SK-N-SH (cell line): Measurements from ENCODE around the gene PRKX. TPM values are rescaled to one million over a fixed set of nuclear protein-coding genes. Genes with fewer than 3 reads are reported as not detected.

Experiments used
- CTCF ChIA-PET: fragments of 300-600, 350-600 bp; formaldehyde crosslinking; extraction: SDS; loops from one replicate; lab custom pipeline; 2021; lab: Yijun Ruan, JAX
- POLR2A ChIA-PET: fragments of 350-600 bp; sonication (Branson Sonifier 250); formaldehyde crosslinking; extraction: SDS; loops from one replicate; lab custom pipeline; 2020; ENCODE audit warnings: antibody characterized with exemption, inconsistent platforms; lab: Yijun Ruan, JAX
- DNase-seq: peaks from one replicate; pipeline ENCODE4 v3.0.0; 2012
- H2AFZ ChIP-seq: fragments of 200-600 bp; sonication (generic); 2 replicates; pipeline ENCODE4 v1.8.1; 2016; ENCODE audit warnings: antibody characterized with exemption, mild to moderate bottlenecking, low read depth
- H3F3A ChIP-seq: fragments of 200-600 bp; sonication (generic); replicated peaks from 2 replicates; pipeline ENCODE3; 2016; ENCODE audit warnings: antibody characterized with exemption, mild to moderate bottlenecking; ENCODE audit not compliant: insufficient read depth
- H3K27ac ChIP-seq, 2 experiments: fragments of 200-500 bp in 1 of 2; fragments of 200-600 bp in 1 of 2; sonication (Bioruptor generic) in 1 of 2; sonication (generic), shearing (Covaris generic) in 1 of 2; 2 replicates each; pipeline versions ENCODE4 v1.5.1 to v1.6.1; 2014 to 2016; ENCODE audit warnings: low read depth in 2 of 2, inconsistent platforms in 1 of 2, low read length in 1 of 2, mild to moderate bottlenecking in 1 of 2, mixed read lengths in 1 of 2
- H3K27me3 ChIP-seq: fragments of 200-600 bp; sonication (generic), shearing (Covaris generic); 2 replicates; pipeline ENCODE4 v1.6.1; 2016; ENCODE audit warnings: mixed run types; ENCODE audit not compliant: insufficient read depth
- H3K36me3 ChIP-seq, 2 experiments: fragments of 200-500 bp in 1 of 2; fragments of 200-600 bp in 1 of 2; sonication (Bioruptor generic) in 1 of 2; sonication (generic) in 1 of 2; replicated peaks in 1 of 2; 2 replicates each; pipeline versions ENCODE3 to v1.5.1; 2014 to 2016; ENCODE audit warnings: low read length in 1 of 2, mild to moderate bottlenecking in 1 of 2; ENCODE audit not compliant: insufficient read depth in 2 of 2, control insufficient read depth in 1 of 2
- H3K4me1 ChIP-seq, 2 experiments: fragments of 200-500 bp in 1 of 2; fragments of 200-600 bp in 1 of 2; sonication (Bioruptor generic) in 1 of 2; sonication (generic), shearing (Covaris generic) in 1 of 2; 2 replicates each; pipeline versions ENCODE4 v1.5.1 to v1.6.1; 2014 to 2016; ENCODE audit warnings: low read depth in 1 of 2, low read length in 1 of 2, mixed run types in 1 of 2; ENCODE audit not compliant: insufficient read depth in 2 of 2, control insufficient read depth in 1 of 2
- H3K4me2 ChIP-seq: fragments of 200-600 bp; sonication (generic), shearing (Covaris generic); 2 replicates; pipeline ENCODE4 v1.6.1; 2017; ENCODE audit warnings: mixed run types
- H3K4me3 ChIP-seq, 2 experiments: fragments of 200-500 bp in 1 of 2; fragments of 200-600 bp in 1 of 2; sonication (Bioruptor generic) in 1 of 2; sonication (generic), shearing (Covaris generic) in 1 of 2; 2 replicates each; pipeline versions ENCODE4 v1.5.1 to v1.8.1; 2014 to 2016; ENCODE audit warnings: low read depth in 2 of 2, inconsistent platforms in 1 of 2, low read length in 1 of 2, mild to moderate bottlenecking in 1 of 2, mixed read lengths in 1 of 2, moderate library complexity in 1 of 2
- H3K79me2 ChIP-seq: fragments of 200-600 bp; sonication (generic); 2 replicates; pipeline ENCODE4 v1.8.1; 2017; ENCODE audit warnings: mild to moderate bottlenecking; ENCODE audit not compliant: insufficient read depth
- H3K9ac ChIP-seq: fragments of 200-600 bp; sonication (generic); 2 replicates; pipeline ENCODE4 v1.6.1; 2017; ENCODE audit warnings: mixed run types
- H3K9me2 ChIP-seq: fragments of 200-600 bp; sonication (generic); 2 replicates; pipeline ENCODE4 v1.6.1; 2017; ENCODE audit warnings: mixed run types
- H3K9me3 ChIP-seq: fragments of 200-600 bp; sonication (generic); 2 replicates; pipeline ENCODE4 v1.6.1; 2017; ENCODE audit warnings: mixed run types, mild to moderate bottlenecking, moderate library complexity
- H4K20me1 ChIP-seq: fragments of 200-600 bp; sonication (generic); 2 replicates; pipeline ENCODE4 v1.6.1; 2017; ENCODE audit warnings: mild to moderate bottlenecking, mixed run types; ENCODE audit not compliant: insufficient read depth
- CHD2 ChIP-seq: fragments of 150-350 bp; IDR thresholded peaks from 2 replicates; pipeline ENCODE4 v1.6.1; 2018; ENCODE audit warnings: low read length; ENCODE audit not compliant: partially characterized antibody
- EP300 ChIP-seq, 2 experiments: IDR thresholded peaks; 2 replicates each; pipeline versions ENCODE4 v1.4.0 to v1.6.1; 2012; ENCODE audit warnings: borderline replicate concordance in 1 of 2, low read depth in 1 of 2, low read length in 1 of 2
- EZH2phosphoT487 ChIP-seq: fragments of 200-600 bp; sonication (generic); IDR thresholded peaks from 2 replicates; pipeline ENCODE4 v1.6.1; 2017; ENCODE audit warnings: low read depth, mixed run types, mild to moderate bottlenecking, antibody characterized with exemption, moderate library complexity, borderline replicate concordance
- FOSL2 ChIP-seq: IDR thresholded peaks from 2 replicates; pipeline ENCODE4 v1.4.0; 2012; ENCODE audit warnings: low read depth, mild to moderate bottlenecking, moderate library complexity, borderline replicate concordance
- FOXJ3 ChIP-seq: sonication (generic); formaldehyde crosslinking; IDR thresholded peaks from 2 replicates; pipeline ENCODE4 v1.5.1; 2020; ENCODE audit warnings: mild to moderate bottlenecking, missing genetic modification reagents
- GABPA ChIP-seq: IDR thresholded peaks from 2 replicates; pipeline ENCODE4 v1.4.0; 2012; ENCODE audit warnings: low read depth, mild to moderate bottlenecking
- GATA2 ChIP-seq: sonication (generic); formaldehyde crosslinking; IDR thresholded peaks from 2 replicates; pipeline ENCODE4 v1.5.0; 2020; ENCODE audit warnings: mild to moderate bottlenecking, missing genetic modification reagents
- IRF3 ChIP-seq: fragments of 150-350 bp; IDR thresholded peaks from 2 replicates; pipeline ENCODE4 v1.6.1; 2016; ENCODE audit warnings: mild to moderate bottlenecking, low read depth, low read length
- JUND ChIP-seq: IDR thresholded peaks from 2 replicates; pipeline ENCODE4 v1.4.0; 2012
- MXI1 ChIP-seq: IDR thresholded peaks from 2 replicates; pipeline ENCODE4 v1.6.1; 2012; ENCODE audit warnings: mild to moderate bottlenecking, low read depth, low read length, improper control_type of control experiment
- POLR2AphosphoS5 ChIP-seq: IDR thresholded peaks from 2 replicates; pipeline ENCODE4 v1.6.1; 2012; ENCODE audit warnings: low read depth, low read length
- RFX5 ChIP-seq: IDR thresholded peaks from 2 replicates; pipeline ENCODE4 v1.6.1; 2012; ENCODE audit warnings: mild to moderate bottlenecking, improper control_type of control experiment, low read length
- RXRA ChIP-seq: IDR thresholded peaks from 2 replicates; pipeline ENCODE4 v1.4.0; 2012; ENCODE audit warnings: low read depth, mild to moderate bottlenecking, borderline replicate concordance
- SIN3A ChIP-seq: IDR thresholded peaks from 2 replicates; pipeline ENCODE4 v1.6.1; 2012; ENCODE audit warnings: low read depth, mild to moderate bottlenecking, low read length, moderate library complexity, borderline replicate concordance
- SMC3 ChIP-seq: IDR thresholded peaks from 2 replicates; pipeline ENCODE4 v1.6.1; 2012; ENCODE audit warnings: low read depth, low read length, improper control_type of control experiment
- TAF1 ChIP-seq: IDR thresholded peaks from 2 replicates; pipeline ENCODE4 v1.6.1; 2012; ENCODE audit warnings: low read depth, mild to moderate bottlenecking, low read length, moderate library complexity, borderline replicate concordance
- TEAD4 ChIP-seq: IDR thresholded peaks from 2 replicates; pipeline ENCODE4 v1.4.0; 2012; ENCODE audit warnings: mild to moderate bottlenecking, borderline replicate concordance; ENCODE audit not compliant: insufficient read depth
- YY1 ChIP-seq: IDR thresholded peaks from 2 replicates; pipeline ENCODE4 v1.4.0; 2012; ENCODE audit warnings: low read depth, mild to moderate bottlenecking
- WGBS: methylation state at CpG from one replicate; pipeline ENCODE4 v1.1.6; 2017; ENCODE audit warnings: low lambda C conversion rate; 5-methylcytosine and 5-hydroxymethylcytosine counted together
- polyA plus RNA-seq, 3 experiments: library from polyadenylated mRNA; depleted of rRNA; stranded (reverse); fragments of >200 nt; gene quantifications; 2 replicates each; pipeline ENCODE4 v1.2.3, GENCODE V29; 2012
- TF ChIP-seq, protein P1 (sequence below): IDR thresholded peaks from 2 replicates; pipeline ENCODE4 v1.6.1; 2012; ENCODE audit warnings: mild to moderate bottlenecking, low read depth, low read length, moderate library complexity
- TF ChIP-seq, protein P2 (sequence below): IDR thresholded peaks from 2 replicates; pipeline ENCODE4; 2012

Gene PRKX
- polyA plus RNA-seq, 1 of the 3 experiments (the other 2 are of a cell fraction): 6.5 TPM

- DNase-seq: no peak
- no peaks in the 10 kb centered on the region for H3K9me3 ChIP-seq
- H3K4me2 ChIP-seq: no peak overlapping the region
- H2AFZ ChIP-seq: no peak overlapping the region
- H3F3A ChIP-seq: no peaks in the 10 kb centered on the region
- POLR2A ChIA-PET: no interaction called here
- H3K9ac ChIP-seq: no peak overlapping the region
- no peaks in the 10 kb centered on the region for H3K4me1 ChIP-seq
- H3K79me2 ChIP-seq: no peaks in the 10 kb centered on the region
- WGBS: 61% methylated on average over 4 of the region's 4 CpGs
- CTCF ChIA-PET: no interaction called here
- H3K9me2 ChIP-seq: no peaks in the 10 kb centered on the region
- H4K20me1 ChIP-seq: no peaks in the 10 kb centered on the region
- TF ChIP-seq, protein P1, sequence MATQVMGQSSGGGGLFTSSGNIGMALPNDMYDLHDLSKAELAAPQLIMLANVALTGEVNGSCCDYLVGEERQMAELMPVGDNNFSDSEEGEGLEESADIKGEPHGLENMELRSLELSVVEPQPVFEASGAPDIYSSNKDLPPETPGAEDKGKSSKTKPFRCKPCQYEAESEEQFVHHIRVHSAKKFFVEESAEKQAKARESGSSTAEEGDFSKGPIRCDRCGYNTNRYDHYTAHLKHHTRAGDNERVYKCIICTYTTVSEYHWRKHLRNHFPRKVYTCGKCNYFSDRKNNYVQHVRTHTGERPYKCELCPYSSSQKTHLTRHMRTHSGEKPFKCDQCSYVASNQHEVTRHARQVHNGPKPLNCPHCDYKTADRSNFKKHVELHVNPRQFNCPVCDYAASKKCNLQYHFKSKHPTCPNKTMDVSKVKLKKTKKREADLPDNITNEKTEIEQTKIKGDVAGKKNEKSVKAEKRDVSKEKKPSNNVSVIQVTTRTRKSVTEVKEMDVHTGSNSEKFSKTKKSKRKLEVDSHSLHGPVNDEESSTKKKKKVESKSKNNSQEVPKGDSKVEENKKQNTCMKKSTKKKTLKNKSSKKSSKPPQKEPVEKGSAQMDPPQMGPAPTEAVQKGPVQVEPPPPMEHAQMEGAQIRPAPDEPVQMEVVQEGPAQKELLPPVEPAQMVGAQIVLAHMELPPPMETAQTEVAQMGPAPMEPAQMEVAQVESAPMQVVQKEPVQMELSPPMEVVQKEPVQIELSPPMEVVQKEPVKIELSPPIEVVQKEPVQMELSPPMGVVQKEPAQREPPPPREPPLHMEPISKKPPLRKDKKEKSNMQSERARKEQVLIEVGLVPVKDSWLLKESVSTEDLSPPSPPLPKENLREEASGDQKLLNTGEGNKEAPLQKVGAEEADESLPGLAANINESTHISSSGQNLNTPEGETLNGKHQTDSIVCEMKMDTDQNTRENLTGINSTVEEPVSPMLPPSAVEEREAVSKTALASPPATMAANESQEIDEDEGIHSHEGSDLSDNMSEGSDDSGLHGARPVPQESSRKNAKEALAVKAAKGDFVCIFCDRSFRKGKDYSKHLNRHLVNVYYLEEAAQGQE: no peak
- TF ChIP-seq GATA2 (CRISPR knock-in tag) (no peak), TAF1 (no peak), POLR2AphosphoS5 (no peak), EZH2phosphoT487 (no peak), SIN3A (no peak), RXRA (no peak), JUND (no peak), EP300 (IDR thresholded peaks at IDR 0.05; ENCODE audit: borderline replicate concordance in 1 of 2, low read depth in 1 of 2, low read length in 1 of 2) (no peak), YY1 (no peak), FOSL2 (no peak)
- no peaks in the 10 kb centered on the region; the same call in 1 of the 2 replicates for H3K27me3 ChIP-seq
- no peak overlapping the region for H3K4me3 ChIP-seq
- H3K27ac ChIP-seq: no peak overlapping the region
- H3K36me3 ChIP-seq: no peaks in the 10 kb centered on the region
Observed at GRCh38 chrX:3636803-3637202, 76.6 kb downstream of the PRKX start.

DNA sequence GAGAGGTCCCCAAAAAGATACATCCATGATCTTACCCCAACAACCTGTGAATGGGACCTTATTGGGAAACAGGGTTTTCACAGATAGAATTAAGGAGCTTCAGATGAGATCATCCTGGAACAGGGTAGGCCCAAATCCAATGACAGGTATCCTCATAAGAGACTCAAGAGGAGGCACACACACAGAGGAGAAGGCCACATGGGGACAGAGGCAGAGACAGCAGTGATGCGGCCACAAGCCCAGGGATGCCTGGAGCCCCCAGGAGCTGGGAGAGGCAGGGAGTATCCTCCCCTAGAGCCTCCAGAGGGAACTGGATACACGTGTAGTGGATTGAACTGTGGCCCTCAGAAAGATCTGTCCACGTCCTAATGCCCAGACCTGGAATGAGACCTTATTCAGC is 82.3 kb downstream of the PRKX start:
- H2AFZ ChIP-seq: no peak overlapping the region
- 56% methylated on average over 2 of the region's 3 CpGs for WGBS
- CTCF ChIA-PET: no interaction called here
- no peak for TF ChIP-seq IRF3
- TF ChIP-seq, protein P1: no peak
- TF ChIP-seq FOXJ3 (CRISPR knock-in tag): no peak
- TF ChIP-seq GABPA: no peak
- no peak for TF ChIP-seq MXI1
- TF ChIP-seq RFX5: no peak
- no peak for TF ChIP-seq SMC3
- no peak for TF ChIP-seq TEAD4
- no peak for TF ChIP-seq CHD2
- TF ChIP-seq, protein P2, sequence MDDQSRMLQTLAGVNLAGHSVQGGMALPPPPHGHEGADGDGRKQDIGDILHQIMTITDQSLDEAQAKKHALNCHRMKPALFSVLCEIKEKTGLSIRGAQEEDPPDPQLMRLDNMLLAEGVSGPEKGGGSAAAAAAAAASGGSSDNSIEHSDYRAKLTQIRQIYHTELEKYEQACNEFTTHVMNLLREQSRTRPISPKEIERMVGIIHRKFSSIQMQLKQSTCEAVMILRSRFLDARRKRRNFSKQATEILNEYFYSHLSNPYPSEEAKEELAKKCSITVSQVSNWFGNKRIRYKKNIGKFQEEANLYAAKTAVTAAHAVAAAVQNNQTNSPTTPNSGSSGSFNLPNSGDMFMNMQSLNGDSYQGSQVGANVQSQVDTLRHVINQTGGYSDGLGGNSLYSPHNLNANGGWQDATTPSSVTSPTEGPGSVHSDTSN: no peak
- TF ChIP-seq EP300 (IDR thresholded peaks at IDR 0.05; ENCODE audit: borderline replicate concordance in 1 of 2, low read depth in 1 of 2, low read length in 1 of 2): no peak

More for the DNA sequence above, 82.3 kb downstream of the PRKX start:
- H3K9me2 ChIP-seq: no peaks in the 10 kb centered on the region
- no peaks in the 10 kb centered on the region for H4K20me1 ChIP-seq
- no peaks in the 10 kb centered on the region for H3K36me3 ChIP-seq
- POLR2A ChIA-PET: no interaction called here
- H3K27ac ChIP-seq: no peak overlapping the region
- no peak overlapping the region for H3K4me3 ChIP-seq
- H3K9me3 ChIP-seq: no peaks in the 10 kb centered on the region
- H3K4me2 ChIP-seq: no peak overlapping the region
- H3K4me1 ChIP-seq: no peaks in the 10 kb centered on the region
- no peaks in the 10 kb centered on the region for H3K79me2 ChIP-seq
- DNase-seq: no peak
- no peaks in the 10 kb centered on the region; the same call in 1 of the 2 replicates for H3K27me3 ChIP-seq
- no peak overlapping the region for H3K9ac ChIP-seq
- H3F3A ChIP-seq: no peaks in the 10 kb centered on the region
